Measurements from ENCODE around the gene GPR15LG. TPM values are rescaled to one million over a fixed set of nuclear protein-coding genes. Genes with fewer than 3 reads are reported as not detected.
"Not testable (repeated sequence)": the region's sequence is repeated elsewhere in the genome, so short reads cannot be mapped to it uniquely, and the experiment has no call there.

GPR15LG gene
- 6.8 and 46.5 TPM in 2 replicates for total RNA-seq

GRCh38 chr10:84173501-84173929 lies at the start of gene GPR15LG:
Gene GPR15LG (plus strand): TSS chr10:84173801. CDS start chr10:84173852, 51 bp downstream.
- DNase-seq (ENCODE audit: low read depth): peak; percentile 32

DNA sequence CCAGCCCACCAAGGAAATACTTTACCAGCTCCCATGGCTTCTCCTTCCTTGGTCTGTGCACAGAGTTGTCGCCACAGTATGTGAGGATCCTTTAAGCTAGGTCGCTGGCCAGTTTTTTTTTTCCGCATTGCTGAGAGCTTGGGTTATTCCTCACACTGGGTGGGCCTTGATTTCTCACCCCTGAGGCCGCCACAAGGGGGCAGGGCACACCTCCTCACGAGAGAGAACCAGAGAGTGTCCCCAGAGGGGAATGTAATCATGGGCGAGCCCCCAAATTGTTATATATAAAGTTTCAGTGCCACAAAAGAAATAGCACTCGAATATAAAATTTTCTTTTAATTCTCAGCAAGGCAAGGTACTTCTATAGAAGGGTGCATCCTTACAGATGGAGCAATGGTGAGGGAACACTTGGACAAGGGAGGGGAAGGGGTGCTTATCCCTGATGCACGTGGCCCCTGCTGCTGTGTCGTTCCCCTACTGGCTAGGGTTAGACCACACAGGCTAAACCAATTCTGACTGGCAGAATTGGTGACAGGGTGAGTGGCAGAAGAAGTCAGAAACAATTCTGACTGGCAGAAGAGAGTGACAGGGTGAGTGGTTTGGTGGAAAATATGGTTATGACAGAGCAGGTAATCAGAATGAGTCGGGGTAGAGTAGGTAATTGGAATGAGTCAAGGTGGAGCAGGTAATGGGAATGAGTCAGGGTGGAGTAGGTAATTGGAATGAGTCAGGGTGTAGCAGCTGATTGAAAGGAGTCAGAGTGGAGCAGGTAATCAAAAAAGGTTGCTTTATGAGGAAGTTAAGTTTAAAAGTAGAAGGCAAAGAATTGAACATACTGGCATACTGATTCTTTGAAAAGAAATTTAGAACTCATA lies 47.5 kb upstream of the GPR15LG start:
- DNase-seq (ENCODE audit: low read depth): not testable (repeated sequence)

DNA sequence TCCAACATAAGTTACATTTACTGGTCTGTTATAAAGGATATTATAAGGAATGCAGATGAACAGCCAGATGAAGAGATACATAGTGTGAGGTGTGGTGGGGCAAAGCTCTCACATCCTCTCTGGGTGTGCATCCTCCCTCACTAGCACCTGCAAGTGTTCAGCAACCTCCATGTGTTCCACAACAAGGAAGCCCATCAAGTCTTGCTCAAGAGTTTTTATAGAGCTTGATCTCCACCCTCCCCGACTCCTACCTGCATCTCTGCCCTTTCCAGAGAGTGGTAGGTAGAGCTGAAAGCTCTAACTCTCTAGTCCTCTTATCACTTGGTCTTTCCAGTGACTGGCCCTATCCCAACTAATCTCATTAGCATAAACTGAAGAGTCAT lies 46.8 kb upstream of the GPR15LG start:
- DNase-seq (ENCODE audit: low read depth): no peak

DNA sequence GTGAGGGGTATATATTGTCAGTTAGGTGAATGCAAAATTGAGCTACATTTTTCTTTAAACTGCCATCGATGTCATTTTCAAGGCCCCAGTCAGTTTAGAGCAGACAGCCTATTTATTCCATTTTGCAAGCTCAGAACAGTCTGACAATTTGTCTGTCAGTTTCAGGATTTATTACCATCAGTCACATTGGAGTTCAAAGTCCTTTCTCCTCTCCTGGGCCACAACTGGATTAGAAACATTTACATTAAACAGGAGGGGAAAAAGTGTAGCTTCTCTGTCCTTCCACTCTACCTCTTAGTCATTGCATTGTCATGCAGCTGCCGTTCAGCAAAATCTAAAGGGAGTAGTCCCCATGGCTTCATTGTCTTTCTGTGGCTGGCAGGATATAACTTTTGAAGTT lies 37.8 kb upstream of the GPR15LG start:
- peak; percentile 21 for DNase-seq (ENCODE audit: low read depth)

GRCh38 chr10:84137811-84138210 lies 35.8 kb upstream of the GPR15LG start:
- DNase-seq (ENCODE audit: low read depth): no peak

DNA sequence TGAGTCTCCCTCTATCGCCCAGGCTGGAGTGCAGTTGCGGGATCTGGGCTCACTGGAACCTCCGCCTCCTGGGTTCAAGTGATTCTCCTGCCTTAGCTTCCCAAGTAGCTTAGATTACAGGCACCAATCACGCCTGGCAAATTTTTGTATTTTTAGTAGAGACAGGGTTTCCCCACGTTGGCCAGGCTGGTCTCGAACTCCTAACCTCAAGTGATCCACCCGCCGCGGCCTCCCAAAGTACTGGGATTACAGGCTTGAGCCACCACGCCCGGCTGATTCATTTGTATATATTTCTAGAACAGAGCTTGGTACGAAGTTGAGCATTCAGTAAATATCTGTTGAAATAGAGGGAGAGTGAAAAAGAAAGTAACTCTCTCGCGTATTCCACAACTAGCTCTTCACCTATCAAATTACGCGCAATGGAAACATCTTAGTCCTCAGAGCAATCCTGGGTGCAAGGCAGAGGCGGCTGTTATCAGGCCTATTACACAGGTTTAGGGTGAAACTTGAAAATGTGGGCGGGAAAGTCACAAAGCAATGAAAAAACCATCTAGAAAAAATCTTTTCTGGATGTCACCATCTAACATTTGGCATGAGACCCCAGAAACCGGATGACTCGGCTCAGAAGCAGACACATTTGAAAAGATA lies 35.0 kb upstream of the GPR15LG start:
- DNase-seq (ENCODE audit: low read depth): no peak

DNA sequence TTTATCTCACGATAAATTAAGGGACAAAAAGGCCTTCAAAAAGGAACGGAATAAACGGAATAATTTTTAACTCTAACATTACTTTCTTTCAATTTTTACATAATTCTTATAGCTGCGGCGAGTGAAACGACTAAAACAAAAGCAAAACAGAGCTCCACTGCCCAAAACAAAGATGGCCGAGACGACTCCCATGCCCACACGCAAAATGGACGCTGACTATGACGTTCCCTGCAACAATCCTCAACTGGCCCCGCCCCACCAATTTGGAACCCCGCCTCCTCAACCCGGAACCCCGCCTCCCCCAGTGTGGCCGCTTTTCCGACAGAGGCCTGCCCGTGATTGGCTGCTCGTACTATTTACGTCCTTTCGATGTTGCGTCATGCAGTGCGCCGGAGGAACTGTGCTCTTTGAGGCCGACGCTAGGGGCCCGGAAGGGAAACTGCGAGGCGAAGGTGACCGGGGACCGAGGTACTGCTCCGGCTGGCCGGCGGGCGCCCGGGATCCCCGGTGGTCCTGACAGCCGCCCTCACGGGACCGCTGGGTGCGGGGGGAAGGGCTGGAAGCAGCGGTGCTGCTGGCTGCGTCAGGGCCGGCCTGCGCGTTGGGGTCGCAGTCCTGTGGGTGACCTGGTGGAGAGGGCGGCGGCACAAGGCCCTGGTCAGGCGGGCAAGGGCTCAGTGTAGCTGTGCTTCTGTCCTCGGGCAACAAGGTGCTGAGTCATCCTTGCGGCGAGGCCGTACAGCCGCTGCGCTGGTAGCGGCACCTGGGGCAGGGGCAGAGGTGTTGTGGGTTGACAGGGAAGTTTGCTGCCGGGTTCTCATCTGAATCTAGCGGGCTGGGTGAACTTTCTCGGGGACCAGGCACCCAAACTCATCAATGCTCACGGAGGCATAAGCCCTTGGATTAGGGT lies 34.2 kb upstream of the GPR15LG start, which contains the start of gene GHITM:
GHITM (plus strand) TSS at position 384 of the 910 bp plus-strand sequence. CDS start 1,992 bp downstream, outside the sequence.
- peak; percentile 93 for DNase-seq (ENCODE audit: low read depth)

- DNase-seq (ENCODE audit: low read depth): peak; percentile 29
These were observed 33.6 kb upstream of the GPR15LG start for GRCh38 chr10:84140036-84140379.

DNA sequence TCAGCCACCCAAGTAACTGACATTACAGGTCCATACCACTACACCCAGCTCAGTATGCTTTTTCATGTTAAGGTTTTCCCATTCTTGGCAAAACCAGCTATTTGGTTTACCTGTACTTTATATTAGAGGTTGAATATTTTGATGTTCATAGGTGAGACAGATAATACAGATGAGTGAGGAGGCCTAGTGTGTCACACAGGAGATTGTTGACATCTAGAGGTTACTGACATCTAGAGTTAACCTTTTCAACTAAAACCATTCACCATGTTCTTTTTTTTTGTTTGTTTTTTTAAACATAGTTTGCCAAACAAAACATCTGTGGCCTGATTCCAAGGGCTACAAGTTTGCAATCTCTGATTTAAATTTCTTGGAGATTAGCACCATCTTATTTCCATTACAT lies 26.3 kb upstream of the GPR15LG start:
- DNase-seq (ENCODE audit: low read depth): no peak

DNA sequence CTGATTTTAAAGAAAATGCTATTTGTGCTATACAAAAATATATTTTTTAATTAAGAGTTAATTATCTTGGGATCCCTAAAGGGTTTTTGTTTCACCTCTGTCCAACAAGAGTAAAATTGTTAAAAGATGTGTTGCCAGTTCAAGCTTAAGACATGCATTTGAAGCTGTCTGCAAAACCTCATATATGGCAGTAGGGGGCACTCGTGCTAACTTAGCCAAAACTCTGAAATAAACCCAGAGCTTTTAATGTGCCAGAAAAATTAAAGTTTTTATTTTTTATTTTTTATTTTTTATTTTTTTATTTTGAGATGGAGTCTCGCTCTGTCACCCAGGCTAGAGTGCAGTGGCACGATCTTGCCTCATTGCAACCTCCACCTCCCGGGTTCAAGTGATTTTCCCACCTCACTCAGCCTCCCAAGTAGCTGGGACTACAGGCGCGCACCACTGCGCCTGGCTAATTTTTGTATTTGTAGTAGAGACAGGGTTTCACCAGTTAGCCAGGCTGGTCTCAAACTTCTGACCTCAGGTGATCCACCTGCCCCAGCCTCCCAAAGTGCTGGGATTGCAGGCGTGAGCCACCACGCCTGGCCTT lies 25.5 kb upstream of the GPR15LG start:
- peak; percentile 67 for DNase-seq (ENCODE audit: low read depth)

DNA sequence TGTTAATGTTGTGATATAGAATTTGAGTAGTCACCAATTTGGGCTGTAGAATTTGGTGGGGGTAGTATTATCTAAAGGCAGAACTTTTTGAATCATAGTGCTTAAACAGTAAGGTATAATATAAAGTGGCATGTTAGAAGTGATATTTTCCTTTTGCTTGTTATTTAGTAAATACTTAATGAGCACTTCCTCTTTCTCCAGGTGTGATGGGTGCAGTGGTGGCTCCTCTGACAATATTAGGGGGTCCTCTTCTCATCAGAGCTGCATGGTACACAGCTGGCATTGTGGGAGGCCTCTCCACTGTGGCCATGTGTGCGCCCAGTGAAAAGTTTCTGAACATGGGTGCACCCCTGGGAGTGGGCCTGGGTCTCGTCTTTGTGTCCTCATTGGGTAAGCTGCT lies 23.7 kb upstream of the GPR15LG start:
- DNase-seq (ENCODE audit: low read depth): no peak

DNA sequence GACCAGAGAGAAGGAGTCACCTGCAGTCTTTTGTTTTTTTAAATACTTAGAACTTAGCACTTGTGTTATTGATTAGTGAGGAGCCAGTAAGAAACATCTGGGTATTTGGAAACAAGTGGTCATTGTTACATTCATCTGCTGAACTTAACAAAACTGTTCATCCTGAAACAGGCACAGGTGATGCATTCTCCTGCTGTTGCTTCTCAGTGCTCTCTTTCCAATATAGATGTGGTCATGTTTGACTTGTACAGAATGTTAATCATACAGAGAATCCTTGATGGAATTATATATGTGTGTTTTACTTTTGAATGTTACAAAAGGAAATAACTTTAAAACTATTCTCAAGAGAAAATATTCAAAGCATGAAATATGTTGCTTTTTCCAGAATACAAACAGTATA lies 20.8 kb upstream of the GPR15LG start:
- no peak for DNase-seq (ENCODE audit: low read depth)

DNA sequence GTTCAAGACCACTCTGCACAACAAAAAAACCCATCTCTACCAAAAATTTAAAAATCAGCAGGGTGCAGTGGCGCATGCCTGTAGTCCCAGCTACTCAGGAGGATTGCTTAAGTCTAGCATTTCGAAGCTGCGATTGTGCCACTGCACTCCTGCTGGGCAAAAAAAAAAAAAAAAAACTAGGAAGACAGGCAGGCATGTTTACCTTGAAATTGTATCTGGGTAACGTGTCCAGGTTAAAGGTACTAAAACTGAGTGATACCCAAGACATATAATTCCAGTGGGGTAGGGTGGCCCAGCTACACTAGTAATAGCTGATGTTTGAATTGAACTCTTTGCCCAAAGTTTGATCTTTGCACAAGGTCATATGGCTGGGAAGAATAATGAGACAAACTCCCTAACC lies 18.1 kb upstream of the GPR15LG start:
- DNase-seq (ENCODE audit: low read depth): no peak

DNA sequence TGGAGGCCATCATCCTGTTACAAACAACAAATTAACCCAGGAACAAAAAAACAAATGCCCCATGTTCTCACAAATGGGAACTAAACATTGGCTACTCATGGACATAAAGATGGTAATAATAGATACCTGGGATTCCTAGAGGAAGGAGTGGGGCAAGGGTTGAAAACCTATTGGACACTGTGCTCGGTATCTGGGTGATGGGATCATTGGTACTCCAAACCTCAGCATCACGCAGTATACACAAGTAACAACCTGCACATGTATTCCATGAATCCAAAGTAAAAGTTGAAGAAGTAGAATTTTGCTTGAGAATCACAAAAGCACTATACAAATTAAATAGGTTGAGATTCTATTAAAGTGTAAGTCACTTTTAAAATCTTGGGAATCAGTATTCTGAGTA lies 17.6 kb upstream of the GPR15LG start:
- no peak for DNase-seq (ENCODE audit: low read depth)

- DNase-seq (ENCODE audit: low read depth): no peak
These were observed 16.8 kb upstream of the GPR15LG start for GRCh38 chr10:84156768-84157167.

DNA sequence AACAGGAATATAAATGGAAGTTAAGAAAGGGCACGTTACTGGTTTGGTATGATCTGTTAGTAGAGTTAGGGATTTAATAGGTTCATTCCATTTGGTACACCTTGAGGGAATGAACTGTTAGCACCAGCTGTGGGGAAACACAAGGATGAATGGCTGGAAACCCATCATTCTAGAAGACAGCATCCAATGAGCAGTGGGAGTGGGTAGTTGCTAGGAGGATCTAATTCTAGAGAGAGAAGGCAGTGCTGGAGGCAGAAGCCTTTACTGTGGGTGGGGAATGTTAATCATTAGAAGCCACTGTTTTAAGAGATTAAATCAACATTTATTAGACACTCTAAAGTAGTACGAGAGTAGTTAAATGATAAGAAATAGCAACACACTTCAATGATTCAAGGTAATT lies 15.5 kb upstream of the GPR15LG start:
- DNase-seq (ENCODE audit: low read depth): peak; percentile 61

- no peak for DNase-seq (ENCODE audit: low read depth)
These were observed 15.1 kb upstream of the GPR15LG start for GRCh38 chr10:84158550-84158949.

DNA sequence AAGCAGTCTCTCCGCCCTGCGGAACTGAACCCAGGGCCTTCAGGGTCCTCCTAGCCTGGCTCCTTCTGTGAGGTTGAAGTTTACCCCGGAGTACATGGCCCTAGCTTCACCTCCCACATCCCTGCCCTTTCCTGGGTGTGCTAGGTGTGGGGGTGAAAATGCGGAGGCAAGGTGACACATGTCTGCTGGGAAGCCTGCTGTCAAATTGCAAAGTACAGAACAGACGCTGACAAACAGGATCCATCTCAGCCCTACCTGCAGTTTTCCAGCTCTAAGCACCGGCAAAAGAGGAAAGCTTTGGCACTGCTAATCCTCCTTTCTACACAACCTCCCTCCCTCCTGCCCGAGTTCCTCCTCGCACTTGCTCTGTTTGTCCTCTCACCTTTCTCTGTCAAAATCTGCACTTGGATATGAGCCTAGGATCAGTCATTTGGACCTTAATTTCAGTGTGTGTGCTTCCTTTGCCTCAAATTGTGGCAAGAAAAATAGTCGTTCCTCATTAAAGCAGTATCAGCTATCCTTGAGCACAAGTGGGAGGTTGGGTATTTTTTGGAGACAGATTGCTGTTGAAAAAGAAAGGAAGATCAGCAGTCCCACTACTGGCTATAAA lies 14.4 kb upstream of the GPR15LG start:
- no peak for DNase-seq (ENCODE audit: low read depth)

DNA sequence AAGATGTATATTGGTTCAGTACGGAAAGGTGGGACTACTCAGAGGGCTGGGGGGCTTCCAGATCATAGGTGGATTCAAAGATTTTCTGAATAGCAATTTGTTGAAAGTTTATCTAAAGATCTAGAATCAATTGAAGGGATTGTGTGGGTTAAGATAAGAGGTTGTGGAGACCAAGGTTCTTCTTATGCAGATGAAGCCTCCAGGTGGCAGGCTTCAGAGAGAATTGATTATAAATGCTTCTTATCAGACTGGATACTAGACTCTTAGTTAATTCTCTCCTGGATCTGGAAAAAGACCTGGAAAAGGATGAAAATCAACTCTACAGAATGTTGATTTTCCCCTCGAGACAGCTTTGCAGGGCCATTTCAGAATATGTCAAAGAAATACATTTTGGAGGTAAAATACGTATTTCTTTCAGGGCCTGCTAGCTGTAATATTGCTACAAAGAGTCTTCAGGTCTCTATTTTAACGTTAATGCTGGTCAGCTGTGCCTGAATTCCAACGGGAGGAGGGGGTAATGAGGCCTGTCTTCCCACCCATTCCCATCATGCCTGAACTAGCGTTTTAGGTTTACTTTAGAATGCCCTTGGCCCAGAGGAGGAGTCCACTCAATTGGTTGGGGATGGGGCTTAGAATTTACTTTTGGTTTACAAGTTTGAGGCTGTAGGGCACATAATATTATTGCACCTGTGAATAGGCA lies 12.8 kb upstream of the GPR15LG start:
- DNase-seq (ENCODE audit: low read depth): no peak

GRCh38 chr10:84163996-84164395 lies 9.6 kb upstream of the GPR15LG start:
- DNase-seq (ENCODE audit: low read depth): no peak

DNA sequence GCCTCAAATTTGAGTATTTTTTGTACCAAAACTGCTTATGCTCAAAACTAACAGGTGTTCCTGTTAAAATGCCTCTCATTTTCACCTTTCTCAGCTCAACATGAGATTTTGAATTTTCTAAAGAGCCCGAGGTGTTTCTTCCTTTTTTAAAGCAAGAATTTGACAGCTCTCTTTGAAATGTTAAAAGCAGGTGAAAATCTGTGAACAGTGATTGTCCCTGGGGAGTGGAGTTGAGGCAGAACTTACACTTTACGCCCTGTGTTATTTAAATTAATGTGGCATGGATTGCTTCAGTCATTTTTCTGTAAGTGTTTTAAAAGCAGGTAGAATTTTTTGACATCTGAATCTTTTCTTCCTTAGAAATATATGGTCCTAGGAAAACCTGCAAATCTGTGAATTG lies 9.2 kb upstream of the GPR15LG start:
- DNase-seq (ENCODE audit: low read depth): no peak
